Measurements from ENCODE around the gene APOL3.
"Not testable (repeated sequence)": the region's sequence is repeated elsewhere in the genome, so short reads cannot be mapped to it uniquely, and the experiment has no call there.

The APOL3 gene

DNA sequence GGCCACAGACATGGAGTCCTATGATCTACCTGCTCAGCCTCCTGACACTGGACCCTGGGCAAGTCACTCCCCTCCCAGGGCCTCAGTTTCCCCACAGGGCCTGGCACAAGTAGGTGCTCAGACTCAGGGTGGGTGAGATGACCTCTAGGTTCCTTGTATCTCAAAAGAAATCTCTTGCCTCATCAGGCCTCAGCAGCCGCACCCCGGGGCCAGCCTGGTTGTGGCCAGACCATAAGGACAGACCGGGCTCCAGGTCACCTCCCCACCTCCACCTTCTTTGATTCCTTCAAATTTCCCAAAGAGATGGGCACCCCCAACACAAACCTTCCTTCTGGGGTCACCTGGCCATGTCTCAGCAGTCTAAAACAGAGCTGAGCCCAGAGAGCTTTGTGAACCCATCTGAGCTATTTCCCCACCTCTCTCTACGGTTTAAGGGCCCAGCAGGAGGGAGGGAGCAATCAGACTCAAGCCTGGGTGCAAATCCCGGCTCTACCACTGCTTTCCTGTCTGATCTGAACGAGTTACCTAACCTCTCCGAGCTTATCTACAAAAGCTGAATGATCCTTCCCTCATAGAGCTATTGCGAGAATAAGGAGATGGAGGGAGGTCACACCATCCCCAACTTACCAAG, 43.6 kb upstream of the APOL3 start:
- TF ChIP-seq, protein P1, sequence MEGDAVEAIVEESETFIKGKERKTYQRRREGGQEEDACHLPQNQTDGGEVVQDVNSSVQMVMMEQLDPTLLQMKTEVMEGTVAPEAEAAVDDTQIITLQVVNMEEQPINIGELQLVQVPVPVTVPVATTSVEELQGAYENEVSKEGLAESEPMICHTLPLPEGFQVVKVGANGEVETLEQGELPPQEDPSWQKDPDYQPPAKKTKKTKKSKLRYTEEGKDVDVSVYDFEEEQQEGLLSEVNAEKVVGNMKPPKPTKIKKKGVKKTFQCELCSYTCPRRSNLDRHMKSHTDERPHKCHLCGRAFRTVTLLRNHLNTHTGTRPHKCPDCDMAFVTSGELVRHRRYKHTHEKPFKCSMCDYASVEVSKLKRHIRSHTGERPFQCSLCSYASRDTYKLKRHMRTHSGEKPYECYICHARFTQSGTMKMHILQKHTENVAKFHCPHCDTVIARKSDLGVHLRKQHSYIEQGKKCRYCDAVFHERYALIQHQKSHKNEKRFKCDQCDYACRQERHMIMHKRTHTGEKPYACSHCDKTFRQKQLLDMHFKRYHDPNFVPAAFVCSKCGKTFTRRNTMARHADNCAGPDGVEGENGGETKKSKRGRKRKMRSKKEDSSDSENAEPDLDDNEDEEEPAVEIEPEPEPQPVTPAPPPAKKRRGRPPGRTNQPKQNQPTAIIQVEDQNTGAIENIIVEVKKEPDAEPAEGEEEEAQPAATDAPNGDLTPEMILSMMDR (conservative IDR thresholded peaks at IDR 0.05; ENCODE audit: low read length) = no peak
- DNase-seq (ENCODE audit: low read depth) = no peak
- H3K4me3 ChIP-seq (ENCODE audit: low read length) = no peak overlapping the region

DNA sequence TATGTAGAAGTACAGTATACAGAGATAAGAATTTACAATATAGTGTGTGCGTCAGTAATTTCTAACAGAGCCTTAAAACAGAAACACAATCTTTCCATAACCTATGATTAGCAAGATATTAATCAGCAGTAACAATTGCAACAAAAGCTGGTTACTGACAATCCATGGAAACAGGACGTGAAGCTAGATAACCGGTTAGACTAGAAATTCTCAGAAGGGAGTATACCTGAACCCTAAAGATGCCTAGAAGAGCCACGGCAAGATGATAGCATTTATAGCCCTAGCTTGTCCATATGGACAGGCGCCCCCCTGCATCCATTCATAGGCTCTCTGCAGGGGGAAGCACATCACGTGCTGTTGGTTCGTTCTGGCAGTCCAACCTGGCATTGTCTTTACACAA, 42.9 kb upstream of the APOL3 start:
- H3K4me3 ChIP-seq (ENCODE audit: low read length); DNase-seq (ENCODE audit: low read depth): not testable (repeated sequence)

DNA sequence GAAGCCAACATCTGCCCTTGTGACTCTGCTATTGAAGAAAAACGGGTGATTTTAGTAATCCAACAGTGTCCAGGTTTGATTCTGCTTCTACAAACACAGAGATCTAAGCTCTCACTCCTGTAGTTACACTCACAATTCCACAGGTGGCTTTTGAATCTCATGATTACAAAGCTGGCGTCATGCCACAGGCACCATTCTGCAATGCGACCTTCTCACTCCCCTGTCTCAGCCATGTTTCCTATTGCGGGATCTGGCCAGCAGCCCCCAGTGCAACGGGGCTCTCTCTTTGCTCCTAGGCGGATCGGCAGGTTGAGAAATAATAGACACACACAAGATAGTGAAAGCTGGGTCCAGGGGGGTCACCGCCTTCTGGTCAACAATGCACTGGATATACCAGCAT, 42.4 kb upstream of the APOL3 start:
- H3K4me3 ChIP-seq (ENCODE audit: low read length) = not testable (repeated sequence)

DNA sequence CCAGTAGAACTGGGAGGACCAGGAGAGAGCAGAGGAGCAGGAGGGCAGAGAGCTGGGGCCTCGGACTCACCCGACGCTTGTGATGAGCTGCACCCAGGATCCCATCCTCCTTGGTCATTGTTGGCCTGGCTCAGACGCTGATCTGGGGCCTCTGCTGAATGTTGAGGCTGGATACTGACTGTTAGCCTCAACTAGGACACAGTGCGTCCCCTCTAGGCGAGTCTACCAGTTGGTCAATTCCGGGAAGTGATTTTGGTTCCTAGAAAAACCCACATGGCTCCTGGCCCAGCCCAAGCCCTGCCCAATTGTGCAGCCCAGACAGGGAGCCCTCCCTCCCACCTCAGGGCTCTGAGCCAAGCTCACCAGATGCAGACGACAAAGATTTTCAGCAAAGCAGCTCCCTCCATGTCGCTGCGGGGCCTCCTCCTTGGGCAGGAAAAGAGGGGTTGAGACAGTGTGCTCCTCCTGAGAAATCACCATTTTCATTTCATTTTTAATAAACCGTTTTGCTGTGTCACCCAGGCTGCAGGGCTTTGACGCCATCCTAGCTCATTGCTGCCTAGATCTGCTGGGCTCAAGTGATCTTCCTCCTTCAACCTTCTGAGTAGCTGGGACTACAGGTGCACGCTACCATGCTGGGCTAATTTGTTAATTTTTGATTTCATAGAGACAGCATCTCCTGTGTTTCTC, 41.2 kb upstream of the APOL3 start, which contains the start of gene APOL4:
Gene APOL4, minus strand, starts transcription at position 180 of the 690 bp plus-strand sequence. Its CDS starts 75 bp downstream, at position 105.
- TF ChIP-seq, protein P1 (conservative IDR thresholded peaks at IDR 0.05; ENCODE audit: low read length) = peak; percentile 5; the same call in 1 of the 2 replicates
- DNase-seq (ENCODE audit: low read depth) = peak; percentile 60
- H3K4me3 ChIP-seq (ENCODE audit: low read length) = no peak within 1 kb of the TSS; the same call in 1 of the 2 replicates

More for the DNA sequence above, 42.4 kb upstream of the APOL3 start:
- DNase-seq (ENCODE audit: low read depth) = not testable (repeated sequence)

DNA sequence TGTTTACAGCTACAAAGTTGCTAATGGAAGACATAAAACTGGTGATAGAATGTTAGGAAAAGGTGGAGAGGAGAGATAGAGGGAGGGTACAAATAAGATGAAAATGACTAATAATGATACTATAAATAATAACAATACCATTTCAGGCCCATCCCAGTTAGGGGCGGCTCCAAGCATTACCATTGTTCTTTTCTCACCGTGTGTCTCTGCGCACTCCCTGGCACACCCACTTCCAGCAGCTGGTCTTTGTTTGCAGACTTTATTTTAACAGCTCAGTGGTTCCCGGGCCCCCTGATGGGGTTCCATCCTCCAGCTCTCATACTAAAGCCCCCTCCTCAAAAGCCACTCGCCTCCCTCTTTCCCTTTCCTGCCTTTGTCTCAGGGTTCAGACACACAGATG, 40.5 kb upstream of the APOL3 start:
- not testable (repeated sequence) for H3K4me3 ChIP-seq (ENCODE audit: low read length); DNase-seq (ENCODE audit: low read depth)

DNA sequence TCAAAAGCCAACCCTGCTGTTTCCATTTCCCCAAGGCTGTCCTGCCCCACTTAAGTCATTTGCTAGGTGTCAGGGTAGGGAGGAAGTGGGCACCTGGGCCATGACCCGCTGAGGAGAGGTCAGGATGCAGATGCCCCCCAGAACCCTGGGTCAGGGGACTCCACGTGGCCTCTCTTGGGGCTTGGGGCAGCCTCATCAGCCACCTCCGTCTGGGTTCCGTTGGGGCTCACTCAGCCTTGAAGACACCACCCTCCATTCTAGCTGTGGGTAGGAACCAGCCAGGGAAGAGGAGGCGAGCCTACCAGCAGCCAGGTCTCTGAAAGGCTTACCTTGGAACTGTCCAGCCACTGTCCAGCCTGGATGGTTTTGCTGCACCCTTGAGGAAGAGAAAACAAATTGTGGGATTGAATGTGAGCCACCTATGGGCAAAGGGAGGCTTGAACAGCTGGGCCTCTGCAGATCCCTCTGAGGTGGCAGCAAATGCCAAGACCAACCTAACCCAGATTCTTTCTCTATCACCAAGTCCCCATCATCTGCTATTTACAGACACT, 38.5 kb upstream of the APOL3 start:
- no peak for DNase-seq (ENCODE audit: low read depth)
- TF ChIP-seq, protein P1 (conservative IDR thresholded peaks at IDR 0.05; ENCODE audit: low read length) = no peak
- H3K4me3 ChIP-seq (ENCODE audit: low read length) = no peak overlapping the region

DNA sequence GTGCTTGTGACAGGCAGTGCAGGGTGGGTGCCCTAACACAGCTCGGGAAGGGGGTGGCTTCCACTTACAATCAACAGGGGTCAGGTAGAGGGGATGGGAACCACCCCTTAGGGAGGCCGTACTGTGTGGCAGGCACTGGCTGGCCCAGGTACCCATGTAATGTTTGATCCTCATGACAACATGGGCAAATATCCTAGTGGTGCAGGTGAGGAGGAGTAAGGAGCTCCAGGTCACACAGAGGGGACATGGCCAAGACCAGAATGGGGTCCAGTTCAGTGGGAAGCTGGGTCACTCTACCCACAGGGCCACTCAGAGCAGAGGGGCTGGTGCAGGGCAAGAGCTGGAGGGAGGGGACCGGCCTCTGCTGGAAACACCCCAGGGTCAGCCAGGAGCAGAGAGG, 38.0 kb upstream of the APOL3 start:
- no peak for DNase-seq (ENCODE audit: low read depth)
- TF ChIP-seq, protein P1 (conservative IDR thresholded peaks at IDR 0.05; ENCODE audit: low read length) = no peak
- H3K4me3 ChIP-seq (ENCODE audit: low read length) = no peak overlapping the region

DNA sequence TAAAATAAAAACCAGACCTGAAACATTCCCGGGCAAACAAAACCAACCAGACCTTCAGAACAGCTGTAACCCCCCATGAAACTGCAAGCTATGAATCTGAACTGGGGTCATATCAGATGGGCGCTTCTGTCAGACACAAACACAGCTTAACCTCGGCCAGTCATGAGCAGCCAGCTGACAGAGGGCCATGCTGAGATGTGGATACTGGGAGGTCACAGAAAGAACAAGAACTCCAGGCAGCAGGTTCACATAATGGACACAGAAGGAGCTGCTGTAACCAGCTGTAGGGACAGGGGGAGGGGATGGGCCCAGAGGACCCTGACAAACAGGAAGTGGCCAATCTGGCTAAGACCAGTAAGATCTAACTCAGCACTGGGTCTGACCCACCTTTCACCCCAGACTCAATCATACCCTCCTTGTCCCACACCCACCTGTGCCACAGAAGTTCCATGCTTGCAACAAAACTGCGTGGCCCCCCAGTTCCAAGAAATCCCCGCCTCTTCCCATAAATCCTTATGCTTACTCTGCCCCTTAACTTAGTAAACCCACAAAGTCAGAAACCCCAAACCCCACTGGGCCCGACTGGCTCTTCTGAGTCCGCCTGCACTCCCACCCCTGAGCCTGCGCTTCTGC, 37.1 kb upstream of the APOL3 start:
- TF ChIP-seq, protein P1 (conservative IDR thresholded peaks at IDR 0.05; ENCODE audit: low read length) = no peak
- H3K4me3 ChIP-seq (ENCODE audit: low read length) = no peak overlapping the region

More for the DNA sequence above, 37.1 kb upstream of the APOL3 start:
- DNase-seq (ENCODE audit: low read depth) = no peak
